NB4 (cell line): ENCODE data around the gene ASCL1.

Source experiments
- DNase-seq: peaks from one replicate; pipeline ENCODE4 v3.0.0; 2010; ENCODE audit warnings: low read depth
- H3K4me3 ChIP-seq: one replicate; pipeline ENCODE4 v1.5.1; 2011; ENCODE audit warnings: mild to moderate bottlenecking, low read depth, low read length, moderate library complexity
- MAX ChIP-seq: IDR thresholded peaks from 2 replicates; pipeline ENCODE4 v1.6.1; 2011; ENCODE audit warnings: low read depth, low read length
- MYC ChIP-seq: IDR thresholded peaks from 2 replicates; pipeline ENCODE4 v1.6.1; 2011; ENCODE audit warnings: low read depth, low read length
- POLR2A ChIP-seq: IDR thresholded peaks from 2 replicates; pipeline ENCODE4 v1.6.1; 2011; ENCODE audit warnings: mild to moderate bottlenecking; ENCODE audit not compliant: insufficient read length; ENCODE audit errors: extremely low read depth
- TF ChIP-seq, protein P1 (sequence below): IDR thresholded peaks from one replicate; pipeline ENCODE4 v1.5.1; 2012; ENCODE audit warnings: low read depth, low read length

The ASCL1 gene

DNA sequence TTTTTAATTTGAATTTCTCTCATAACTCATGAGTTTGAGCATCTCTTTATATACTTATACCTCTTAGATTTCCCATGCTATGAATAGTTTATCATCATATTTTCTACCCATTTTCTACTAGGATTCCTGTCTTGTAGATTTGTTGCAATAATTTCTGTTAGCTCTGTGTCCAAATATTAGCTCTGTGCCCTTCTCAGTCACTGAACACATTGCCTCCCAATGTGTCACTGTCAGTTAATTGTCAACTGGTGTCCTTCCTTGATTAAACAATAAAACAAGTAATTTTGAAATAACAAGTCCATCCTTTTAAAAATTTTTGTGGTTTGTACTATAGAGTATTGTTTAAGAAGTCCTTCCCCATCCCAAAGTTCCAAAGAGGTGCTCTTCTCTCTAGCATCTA, 36.2 kb upstream of the ASCL1 start:
- DNase-seq, result no peak
- H3K4me3 ChIP-seq, result no peak overlapping the region
- no peak for TF ChIP-seq MYC
- TF ChIP-seq POLR2A, result no peak
- no peak for TF ChIP-seq MAX
- TF ChIP-seq, protein P1, sequence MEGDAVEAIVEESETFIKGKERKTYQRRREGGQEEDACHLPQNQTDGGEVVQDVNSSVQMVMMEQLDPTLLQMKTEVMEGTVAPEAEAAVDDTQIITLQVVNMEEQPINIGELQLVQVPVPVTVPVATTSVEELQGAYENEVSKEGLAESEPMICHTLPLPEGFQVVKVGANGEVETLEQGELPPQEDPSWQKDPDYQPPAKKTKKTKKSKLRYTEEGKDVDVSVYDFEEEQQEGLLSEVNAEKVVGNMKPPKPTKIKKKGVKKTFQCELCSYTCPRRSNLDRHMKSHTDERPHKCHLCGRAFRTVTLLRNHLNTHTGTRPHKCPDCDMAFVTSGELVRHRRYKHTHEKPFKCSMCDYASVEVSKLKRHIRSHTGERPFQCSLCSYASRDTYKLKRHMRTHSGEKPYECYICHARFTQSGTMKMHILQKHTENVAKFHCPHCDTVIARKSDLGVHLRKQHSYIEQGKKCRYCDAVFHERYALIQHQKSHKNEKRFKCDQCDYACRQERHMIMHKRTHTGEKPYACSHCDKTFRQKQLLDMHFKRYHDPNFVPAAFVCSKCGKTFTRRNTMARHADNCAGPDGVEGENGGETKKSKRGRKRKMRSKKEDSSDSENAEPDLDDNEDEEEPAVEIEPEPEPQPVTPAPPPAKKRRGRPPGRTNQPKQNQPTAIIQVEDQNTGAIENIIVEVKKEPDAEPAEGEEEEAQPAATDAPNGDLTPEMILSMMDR, result no peak

DNA sequence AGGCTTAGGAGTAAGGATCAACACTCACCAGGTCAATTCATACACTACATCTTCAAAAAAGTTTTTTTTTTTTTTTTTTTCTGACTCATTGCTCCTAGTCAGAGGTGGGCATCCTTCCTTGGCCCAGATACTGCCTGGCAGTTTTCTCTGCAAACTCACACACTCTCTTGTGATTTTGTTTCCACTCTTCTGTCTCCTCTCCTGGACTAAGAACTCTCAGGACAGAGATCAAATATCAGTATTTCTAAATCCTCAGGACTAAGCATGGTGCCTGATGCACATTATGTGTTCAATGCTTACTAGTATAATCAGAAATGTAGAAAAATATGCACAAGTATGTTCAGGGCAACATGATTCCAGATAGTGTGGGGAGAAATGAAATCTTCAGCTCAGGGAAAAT, 30.3 kb upstream of the ASCL1 start:
- DNase-seq, result no peak
- H3K4me3 ChIP-seq, result no peak overlapping the region
- TF ChIP-seq POLR2A (no peak), MYC (no peak)

DNA sequence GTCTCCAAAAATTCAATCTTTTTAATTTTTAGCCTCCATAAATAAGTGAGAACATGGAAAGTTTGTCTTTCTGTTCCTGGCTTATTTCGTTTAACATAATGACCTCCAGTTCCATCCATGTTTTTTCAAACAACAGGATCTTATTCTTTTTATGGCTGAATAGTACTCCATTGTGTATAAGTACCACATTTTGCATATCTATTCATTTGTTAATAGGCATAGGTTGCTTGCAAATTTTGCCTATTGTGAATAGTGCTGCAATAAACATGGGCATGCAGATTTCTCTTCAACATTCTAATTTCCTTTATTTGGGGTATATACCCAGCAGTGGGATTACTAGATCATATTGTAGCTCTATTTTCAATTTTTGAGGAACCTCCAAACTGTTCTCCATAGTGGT, 24.3 kb upstream of the ASCL1 start:
- TF ChIP-seq, protein P1, result no peak
- TF ChIP-seq MYC (no peak), MAX (no peak), POLR2A (no peak)
- no peak for DNase-seq
- no peak overlapping the region for H3K4me3 ChIP-seq

GRCh38 chr12:102939059-102939458, 18.4 kb upstream of the ASCL1 start:
- no peak for TF ChIP-seq MAX
- TF ChIP-seq, protein P1, result no peak
- DNase-seq, result no peak
- H3K4me3 ChIP-seq, result no peak overlapping the region

DNA sequence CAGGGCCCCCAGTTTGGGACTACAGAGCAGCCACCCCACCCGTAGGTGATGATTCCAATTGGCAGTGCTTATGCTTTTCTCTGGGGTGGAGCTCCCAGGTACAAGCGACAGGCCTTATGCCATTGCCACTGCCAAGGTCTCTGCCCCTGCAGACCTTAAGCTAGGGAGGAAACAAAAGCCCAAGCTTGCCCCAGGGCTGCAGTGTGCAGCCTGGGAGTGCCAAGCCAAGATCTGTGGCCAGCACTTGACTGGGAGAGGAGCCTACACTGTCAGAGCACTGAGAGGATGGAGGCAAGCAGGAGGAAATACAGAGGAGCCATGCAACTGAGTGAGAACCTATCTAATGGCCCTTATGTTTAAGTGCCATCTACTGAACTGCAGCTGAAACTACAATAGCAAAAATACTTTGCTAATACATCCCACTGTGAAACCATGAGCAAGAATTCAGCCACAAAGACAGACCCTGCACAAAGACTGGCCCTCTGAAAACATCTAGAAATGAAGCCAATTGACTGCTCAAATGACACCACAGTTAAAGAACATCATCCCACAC, 17.7 kb upstream of the ASCL1 start:
- no peak for DNase-seq
- no peak overlapping the region for H3K4me3 ChIP-seq
- TF ChIP-seq MYC, result no peak
- TF ChIP-seq POLR2A, result no peak
- TF ChIP-seq, protein P1, result no peak
- no peak for TF ChIP-seq MAX

- no peak for DNase-seq
- H3K4me3 ChIP-seq, result no peak overlapping the region
- TF ChIP-seq MYC, result no peak
- no peak for TF ChIP-seq MAX
These were observed 11.4 kb upstream of the ASCL1 start for GRCh38 chr12:102946042-102946441.

GRCh38 chr12:102948941-102949352, 8.5 kb upstream of the ASCL1 start:
- DNase-seq, result peak; percentile 60
- TF ChIP-seq, protein P1, result peak; percentile 97
- TF ChIP-seq MAX, result no peak
- H3K4me3 ChIP-seq, result no peak overlapping the region
